HPDE6-E6E7 (cell line): ENCODE measurements around the gene ADAM8.
"Not testable (repeated sequence)": the region's sequence is repeated elsewhere in the genome, so short reads cannot be mapped to it uniquely, and the experiment has no call there.

ENCODE experiments used
- DNase-seq: peaks from one replicate; pipeline ENCODE4 v3.0.0; 2011; ENCODE audit warnings: missing footprints; ENCODE audit errors: extremely low spot score

Gene ADAM8

DNA sequence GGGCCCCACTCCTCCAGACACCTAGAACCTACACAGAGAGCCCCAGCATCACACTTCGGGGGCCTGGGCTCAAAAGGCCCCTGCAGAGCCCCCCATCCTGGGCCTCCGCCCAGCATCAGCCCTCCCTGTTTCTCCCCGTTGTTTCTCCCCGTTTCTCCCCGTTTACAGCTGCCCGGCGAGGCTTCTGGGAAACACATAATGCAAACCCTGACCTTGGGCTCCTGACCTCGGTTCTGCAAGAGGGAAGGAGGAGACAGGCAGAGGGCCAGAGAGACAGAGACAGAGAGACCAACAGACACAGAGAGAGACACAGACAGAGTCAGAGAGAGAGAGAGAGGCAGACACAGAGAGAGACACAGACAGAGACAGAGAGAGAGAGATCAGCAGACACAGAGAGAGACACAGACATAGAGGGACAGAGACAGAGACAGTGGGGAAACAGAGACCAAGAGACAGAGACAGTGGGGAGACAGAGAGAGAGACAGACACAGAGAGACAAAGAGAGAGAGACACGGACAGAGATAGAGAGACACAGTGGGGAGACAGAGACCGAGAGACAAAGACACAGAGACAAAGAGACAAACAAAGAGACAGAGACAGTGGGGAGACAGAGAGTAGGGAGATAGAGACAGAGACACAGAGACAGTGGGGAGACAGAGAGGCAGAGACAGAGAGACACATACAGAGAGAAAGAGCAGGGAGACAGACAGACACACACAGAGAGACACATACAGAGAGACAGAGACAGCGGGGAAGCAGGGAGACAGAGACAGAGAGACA lies 26.5 kb downstream of the ADAM8 start:
- no peak for DNase-seq

DNA sequence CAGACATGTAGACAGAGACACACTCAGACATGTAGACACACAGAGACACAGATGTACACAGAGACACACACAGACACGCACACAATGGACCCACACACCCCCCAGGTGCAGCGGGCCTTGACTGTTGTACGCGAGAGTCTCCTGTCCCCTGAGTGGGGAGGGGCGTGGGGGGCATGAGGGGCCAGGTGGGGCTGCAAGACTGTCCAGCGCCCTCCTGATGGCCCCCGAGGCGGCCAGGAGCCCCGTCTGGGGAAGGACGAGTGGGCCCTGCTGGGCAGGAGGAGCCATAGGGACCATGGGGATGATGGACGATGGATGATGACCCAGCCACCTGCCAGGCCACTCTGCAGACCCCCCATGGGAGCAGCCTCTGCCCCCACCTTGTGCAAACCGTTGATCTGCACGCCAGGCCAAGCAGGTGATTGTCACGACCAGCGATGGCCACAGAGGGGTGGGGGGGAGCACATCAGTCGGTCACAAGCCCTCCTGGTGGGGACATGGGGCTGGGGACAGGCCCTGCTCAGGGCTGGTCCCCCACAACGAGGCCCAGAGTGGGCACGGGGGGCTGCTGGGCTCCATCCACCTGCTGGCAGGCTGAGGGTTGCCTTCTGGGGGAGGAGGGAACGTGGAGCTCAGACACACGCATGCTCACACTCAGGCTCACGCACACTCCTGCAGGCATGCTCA lies 27.4 kb downstream of the ADAM8 start:
- DNase-seq, result no peak

DNA sequence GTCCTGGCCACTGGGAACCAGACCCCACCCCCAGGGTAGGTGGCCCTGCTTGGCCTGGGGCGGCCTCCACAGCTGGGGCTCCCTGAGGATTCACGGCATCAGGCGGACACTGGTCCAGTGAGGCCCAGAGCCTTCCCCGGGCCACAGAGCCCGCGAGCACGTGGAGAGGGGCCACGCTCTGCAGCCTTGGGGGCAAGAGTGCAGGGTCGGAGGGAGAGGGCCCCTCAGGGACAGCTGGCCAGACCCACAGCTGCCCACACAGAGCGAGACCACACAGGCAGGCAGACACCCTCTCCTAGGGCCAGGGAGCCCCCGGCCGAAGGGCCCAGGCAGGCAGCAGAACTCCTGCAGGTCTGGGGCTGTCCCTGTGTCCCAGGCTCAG lies 28.3 kb downstream of the ADAM8 start:
- DNase-seq, result no peak

DNA sequence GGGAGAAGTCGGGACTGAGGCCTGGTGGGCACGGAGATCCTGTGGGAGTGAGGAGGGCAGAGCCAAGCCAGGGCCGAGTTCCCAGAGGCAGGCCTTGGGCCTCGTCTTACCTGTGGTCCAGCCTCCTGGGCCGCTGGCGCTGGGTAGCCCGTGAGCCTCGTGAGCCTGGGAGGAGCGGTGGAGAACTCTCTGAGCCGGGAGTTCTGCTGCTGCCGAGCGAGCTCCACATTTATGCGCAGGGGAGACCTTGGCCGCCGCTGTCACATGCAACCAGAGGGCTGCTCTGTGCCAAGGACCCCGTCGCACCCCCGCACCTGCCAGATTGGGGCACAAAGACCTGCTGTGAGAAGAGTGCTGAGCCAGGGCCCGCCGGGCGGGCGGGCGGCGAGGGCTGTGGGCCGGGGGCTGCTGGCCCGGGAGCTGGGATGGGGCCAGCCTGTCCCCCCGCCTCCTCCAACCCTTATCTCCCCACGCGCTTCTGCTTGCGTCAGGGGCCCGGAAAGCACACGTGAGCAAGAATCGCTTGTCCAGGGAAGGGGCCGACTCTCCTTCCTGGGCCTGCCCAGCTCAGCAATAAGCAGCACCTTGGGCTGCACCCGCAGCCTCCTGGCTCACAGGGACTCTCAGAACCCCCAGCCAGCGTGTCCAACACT lies 28.9 kb downstream of the ADAM8 start:
- DNase-seq, result no peak

DNA sequence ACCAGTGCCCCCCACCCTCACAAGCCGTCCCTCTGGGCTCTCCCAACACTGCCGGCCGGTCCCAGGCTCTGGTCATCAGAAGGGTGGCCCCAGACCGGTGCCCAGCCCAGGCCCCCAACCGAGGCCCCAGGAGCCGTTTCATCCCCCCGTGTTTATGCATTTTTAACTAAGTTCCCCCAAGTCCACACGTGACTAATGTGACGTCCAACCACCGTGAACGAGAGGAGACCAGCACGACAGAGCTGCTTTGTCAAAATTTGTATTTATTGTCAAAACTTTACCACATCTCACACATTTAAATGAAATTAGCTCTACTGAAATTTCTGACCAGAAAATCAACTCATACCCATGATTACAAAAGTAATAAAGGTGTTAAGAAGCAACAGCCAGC lies 30.4 kb downstream of the ADAM8 start:
- DNase-seq, result no peak

DNA sequence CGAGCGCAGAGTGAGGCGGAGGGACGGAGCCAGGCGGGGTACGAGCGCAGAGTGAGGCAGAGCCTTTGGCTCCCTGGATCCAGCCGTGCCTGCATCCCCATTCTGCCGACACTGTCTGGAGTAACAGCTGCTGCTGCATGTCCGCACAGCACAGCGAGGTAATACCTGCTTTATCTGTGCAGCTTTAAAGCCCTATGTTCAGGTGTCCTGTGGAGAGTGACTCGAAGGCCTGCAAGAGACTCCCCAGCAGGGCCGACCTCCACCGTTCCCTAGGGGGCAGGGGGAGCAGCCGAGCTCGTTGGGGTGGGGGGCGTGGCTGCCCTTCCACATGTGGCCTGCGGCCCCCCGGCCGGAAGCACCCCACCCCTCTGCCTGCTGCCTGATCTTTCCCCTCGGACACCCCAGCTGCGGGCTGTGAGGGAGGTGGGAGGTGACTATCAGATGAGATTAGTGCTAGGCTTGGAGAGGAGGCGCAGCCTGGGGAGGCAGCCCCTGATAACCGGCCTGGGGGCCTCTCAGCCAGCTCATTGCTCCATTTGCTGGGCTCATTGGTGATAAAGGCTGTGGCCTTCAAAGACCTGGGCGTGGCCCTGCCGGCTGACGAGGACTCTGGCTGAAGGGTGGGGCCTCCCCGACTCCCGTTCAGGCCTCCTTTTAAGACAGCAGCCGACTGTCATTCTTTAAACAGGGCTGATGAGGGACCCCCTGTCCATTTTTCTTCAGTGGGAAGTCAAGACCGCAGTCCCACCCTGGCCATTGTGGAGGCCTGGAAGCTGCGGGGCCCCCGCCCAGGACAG lies 31.0 kb downstream of the ADAM8 start:
- peak; percentile 29 for DNase-seq

DNA sequence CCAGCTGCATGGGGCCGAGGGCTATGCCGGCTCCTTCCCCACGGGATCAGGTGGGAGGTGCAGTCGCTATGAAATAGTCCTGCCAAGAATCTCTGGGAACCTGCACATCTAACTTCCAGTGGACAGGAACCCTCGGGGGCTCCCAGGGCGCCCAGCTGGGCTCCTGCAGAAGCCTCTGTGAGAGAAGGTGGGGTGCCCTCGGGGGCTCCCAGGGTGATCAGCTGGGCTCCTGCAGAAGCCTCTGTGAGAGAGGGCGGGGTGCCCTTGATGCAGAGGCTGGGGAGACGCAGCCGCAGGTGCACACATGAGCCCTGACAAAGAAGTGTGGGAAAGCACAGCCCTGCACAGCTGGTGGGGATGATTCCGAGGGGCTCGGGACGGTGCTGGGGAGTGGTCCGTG lies 33.1 kb downstream of the ADAM8 start:
- DNase-seq, result no peak

DNA sequence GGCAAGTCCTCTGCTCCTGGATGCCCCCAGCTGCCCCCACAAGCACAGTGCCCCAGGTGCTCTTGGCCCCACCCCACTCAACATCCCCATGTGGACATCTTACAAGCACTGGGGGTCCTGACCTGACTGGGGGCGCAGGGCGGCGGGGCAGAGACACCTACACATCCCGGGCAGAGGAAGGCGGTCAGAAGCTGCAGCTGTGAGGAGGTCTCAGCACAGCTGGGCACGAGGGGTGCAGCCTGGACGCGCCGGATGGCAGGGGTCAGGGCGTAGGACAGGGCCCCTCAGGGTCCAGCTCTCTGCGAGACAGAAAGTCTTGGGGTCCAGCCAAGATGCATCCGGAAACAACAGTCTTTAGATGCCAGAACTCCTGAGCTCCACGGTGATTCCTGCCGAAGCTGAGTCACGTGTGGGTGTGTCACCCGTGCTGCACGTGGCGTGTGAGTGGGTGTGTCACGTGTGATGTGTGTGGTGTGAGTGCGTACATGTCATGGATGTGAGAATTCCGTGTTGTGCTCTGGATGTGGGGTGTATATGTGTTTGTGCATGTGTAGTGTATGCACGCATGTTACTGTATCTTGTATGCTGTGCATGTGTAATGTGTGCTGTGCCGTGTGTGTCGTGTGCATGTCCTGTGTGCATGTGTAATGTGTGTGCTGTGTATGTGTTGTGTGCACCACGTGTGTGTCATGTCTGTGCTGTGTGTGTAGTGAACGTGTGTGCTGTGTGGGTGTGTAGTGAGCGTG lies 33.9 kb downstream of the ADAM8 start:
- no peak for DNase-seq

DNA sequence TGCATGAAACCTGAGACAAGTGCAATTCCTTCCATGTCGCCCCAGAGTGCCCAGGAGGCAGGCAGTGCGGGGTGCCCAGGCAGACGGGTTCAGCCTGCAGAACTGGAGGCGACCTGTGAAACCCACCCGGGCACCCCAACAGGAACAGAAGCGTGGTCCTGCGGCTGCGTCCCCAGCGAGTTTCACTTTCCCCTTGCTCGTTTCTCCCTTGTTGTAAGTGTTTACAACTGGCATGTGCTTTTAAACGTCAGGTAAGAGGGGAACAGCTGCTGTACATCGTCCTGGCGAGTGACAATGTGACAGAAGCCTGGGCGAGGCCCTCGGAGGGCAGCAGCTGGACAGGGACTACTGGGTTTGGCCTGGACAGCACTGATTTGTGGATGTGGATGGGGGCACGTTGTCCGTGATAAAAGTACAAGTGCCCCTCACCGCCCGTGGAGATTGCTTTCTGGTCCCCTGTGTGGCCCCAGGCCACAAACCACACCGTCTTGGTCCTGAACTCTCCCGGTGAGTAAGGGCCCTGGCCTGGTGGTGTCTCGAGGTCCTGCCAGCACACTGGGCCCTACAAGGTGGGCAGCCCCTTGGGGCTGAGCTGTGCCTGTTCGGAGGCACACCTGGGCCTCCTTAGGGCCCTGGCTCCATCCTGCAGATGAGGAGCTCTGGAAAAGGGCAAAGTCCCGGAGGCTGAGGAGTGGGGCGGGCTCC lies 35.0 kb downstream of the ADAM8 start:
- no peak for DNase-seq

DNA sequence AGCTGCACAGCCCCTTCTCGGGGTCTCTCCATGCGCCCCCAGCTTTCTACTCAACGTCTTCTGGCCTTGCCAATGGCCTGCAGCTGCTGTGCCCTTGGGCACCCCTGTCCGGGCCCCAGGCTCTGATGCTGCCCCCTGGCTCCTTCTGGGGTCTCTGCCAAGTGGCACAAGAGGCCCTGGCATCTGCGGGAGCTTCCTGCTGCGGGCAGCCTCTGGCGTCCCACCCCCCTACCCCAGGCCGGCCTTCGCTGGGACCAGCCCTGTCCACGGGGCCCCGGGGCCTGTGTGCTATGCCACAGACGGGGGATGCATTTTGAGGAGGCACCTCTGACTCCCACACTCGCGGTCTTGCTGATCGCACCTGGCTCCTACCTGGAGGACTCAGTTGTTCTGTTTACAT lies 36.7 kb downstream of the ADAM8 start:
- no peak for DNase-seq

DNA sequence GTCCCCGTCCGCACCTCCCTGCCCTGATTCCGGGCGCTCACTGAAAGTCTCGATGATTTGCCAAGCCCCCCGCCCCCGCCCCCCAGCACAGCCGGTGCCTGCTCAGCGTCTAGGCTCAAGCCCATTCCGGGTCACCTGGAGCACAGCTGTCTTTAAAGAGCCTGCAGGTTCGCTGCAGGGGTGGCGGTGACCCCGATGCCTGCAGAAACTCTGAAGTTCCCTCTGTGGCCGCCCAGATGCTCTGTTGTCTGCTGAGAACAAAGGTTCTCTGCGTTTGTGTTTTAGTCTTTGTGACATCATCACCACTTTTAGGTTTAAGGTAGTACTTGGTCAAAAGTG lies 38.2 kb downstream of the ADAM8 start:
- no peak for DNase-seq

DNA sequence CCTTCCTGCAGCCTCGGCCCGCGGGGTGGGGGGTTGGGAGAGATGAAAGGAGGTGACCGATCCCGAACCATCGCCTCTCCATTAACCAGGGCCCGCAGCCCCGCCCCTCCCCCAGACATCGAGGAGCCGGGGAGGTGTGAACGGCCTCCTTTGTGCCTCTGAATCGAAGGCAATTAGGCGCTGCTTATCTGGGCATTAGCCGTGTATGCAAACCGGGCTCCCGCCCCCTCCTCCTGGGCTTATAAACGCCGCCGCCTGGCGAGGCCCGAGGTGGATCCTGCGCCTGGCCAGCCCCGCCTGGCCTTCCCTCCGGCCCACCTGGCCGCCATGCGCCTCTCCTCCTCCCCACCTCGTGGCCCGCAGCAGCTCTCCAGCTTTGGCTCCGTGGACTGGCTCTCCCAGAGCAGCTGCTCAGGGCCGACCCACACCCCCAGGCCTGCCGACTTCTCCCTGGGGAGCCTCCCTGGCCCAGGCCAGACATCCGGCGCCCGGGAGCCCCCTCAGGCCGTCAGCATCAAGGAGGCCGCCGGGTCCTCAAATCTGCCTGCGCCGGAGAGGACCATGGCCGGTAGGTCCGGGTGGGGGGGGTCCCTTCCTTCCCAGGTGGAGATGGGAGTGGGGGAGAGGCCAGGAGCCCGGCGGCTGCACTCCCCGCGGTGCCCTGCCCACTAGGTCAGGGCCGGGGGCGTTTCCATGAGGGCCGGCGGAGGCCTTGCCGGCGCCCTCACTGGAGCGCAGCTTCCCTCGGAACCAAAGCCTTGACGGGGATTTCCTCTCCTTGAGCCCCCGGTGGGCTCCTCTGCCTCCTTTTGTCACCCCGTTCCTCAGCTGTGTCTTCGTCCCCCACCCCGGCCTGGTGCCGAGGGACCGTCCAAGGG lies 38.8 kb downstream of the ADAM8 start, which contains the start of gene VENTX:
Gene VENTX, plus strand, starts transcription at position 268 of the 878 bp plus-strand sequence. Its CDS starts 60 bp downstream, at position 328.
- DNase-seq, result no peak

DNA sequence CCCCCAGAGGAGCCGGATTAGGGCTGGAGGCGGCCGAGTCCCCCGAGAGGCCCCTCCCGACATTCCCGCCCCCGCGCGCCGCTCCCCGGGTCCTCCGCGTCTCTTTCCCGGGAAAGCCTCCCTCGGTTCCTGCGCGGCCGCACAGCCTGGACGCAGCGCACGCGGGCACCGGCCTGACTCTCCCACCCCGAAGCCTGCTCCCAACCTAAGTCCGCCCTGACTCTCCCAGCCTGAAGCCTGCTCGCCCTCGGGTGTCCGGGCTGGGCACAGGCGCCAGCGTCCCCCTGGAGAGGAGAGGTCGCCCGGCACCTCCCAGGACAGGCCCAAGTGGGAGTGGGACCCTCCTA lies 39.5 kb downstream of the ADAM8 start:
- DNase-seq, result no peak

DNA sequence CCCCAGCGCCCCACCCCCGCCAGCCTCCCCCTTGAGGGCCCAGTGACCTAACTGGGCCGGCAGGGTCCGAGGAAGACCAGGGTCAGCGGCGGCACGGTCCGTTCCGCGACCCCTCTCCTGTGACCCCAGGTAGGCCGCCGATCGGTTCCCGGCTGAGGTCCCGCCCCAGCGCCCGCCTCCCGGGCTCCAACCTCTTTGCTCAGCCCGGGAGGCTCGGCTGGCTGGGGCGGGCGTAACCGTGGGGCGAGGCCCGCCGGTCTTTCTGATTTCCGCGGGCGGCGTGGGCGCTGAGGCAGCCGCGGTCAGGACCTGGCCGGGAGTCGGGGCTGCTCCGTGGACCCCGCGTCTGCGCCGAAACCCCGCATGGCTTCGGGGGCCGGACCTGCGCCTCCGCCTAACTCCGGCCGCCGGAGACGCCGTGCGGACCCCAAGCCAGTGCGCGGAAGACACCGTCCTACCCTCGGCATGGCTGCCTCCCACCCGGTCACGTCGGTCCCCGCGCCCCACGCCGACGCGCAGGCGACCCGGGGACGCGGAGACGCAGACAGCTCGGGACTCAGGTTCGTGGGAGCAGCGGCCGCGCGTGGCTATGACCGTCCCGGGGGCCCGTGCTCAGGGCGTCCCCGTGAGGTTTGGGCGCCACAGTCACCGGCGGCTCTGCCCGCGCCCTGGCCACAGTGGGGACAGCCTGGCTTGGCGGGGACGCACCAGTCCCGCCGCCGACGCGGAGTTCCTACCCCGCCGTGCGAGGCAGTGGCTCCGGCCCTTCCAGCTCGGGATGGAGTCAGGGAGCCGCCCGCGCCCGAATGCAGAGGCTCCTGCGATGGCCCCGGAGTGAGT lies 40.0 kb downstream of the ADAM8 start:
- DNase-seq, result no peak

DNA sequence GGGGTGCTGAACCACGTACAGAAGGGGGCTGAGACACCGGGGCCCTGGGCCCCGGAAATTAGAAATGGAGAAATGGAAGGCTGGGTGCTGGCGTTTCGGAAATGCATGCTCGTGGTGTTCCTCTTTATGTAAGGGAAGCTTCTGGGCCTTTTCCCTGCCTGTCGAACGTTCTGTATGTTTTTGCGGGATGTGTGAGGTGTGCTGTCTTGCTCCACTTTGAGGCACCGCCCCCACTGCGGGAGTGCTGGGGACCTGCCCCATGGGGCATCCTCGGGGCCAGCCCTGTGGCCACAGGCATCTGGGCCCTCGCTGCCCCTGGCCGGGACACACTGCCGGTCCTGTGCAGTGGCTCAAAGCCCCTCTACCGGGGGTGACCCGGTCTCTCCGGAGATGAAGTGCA lies 40.7 kb downstream of the ADAM8 start:
- no peak for DNase-seq

DNA sequence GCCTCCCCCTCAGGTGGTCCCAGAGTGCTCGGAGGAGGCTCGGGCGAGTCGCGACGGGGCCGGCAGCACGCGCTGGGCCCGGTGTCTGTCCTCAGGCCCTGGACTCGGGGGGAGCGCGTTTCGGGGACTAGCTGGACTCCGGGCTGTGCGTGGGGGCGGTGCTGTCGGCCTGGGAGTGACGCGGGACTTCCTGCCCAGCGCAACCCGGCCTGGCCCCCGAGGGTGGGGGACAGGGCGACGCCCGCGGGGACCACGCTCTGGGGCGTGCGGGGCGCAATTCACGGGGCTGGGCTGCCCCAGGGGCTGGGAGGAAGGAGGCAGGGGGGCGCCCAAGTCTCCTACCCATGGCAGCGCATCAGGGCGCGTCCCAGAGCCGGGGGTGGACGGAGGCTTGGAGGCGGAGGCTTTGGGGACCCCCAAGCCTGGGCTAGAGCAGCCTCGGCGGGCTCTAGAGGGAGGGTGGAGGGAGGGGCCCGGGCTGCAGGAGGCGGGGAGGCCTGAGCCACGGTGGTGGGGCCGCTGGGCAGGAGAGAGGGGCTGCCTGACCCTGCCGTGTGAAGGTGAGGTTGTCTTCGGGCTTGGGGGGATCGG lies 41.3 kb downstream of the ADAM8 start:
- DNase-seq, result no peak

DNA sequence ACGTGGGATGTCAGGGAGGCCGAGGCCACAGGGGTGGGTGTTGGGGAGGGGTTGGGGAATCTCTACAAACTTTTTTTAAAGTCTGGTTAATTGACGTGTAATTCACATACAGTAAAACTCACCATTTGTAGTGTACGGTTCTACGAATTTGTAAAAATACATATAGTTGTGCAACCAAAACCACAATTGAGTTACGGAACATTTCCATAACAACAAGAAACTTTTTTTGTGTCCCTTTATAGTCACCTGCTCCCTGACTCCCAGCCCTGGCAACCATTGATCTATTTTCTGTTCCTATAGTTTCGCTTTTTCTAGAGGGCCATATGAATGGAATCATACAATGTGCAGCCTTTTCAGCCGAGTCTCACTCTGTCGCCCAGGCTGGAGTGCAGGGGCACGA lies 41.9 kb downstream of the ADAM8 start:
- DNase-seq, result not testable (repeated sequence)

DNA sequence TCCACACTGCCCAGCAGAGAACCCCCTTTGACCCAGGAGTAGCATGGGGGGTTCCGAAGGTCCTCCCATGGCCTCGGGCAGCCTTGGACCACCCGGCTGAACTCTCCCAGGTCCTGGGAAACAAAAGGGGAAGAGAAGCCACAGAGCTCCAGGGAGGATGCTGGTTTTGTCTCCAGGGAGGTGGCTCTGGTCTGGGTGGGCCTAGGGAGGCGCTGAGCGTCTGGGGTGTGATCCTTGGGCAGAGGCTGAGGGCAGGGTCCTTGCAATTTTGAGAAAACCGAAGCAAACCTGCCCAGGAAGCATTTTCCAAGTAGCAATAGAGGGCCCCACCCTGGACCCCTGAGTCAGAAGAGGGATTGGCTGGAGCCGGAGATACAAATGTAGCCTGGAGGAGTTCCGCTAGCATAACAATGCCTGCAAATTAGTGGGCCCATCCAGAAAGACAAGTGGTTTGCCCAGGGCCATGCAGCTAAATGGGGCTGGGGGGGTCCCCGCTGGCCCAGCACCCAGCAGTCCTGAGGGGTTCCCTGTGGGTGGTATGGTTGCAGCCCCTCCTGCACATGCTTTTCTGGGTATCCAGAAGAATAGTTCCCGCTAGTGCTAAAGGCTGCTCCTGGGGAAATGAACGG lies 44.6 kb downstream of the ADAM8 start:
- no peak for DNase-seq
